Activated T-helper 2 cell treated with anti-CD3 and anti-CD28 coated beads, Interferon-gamma antibody, Interleukin-2, Interleukin-4, amounts not matched to agents 10 μg/mL and 5 μg/mL and 100 μg/mL, durations not matched to agents 14 hours and 24 hours and 36 hours (primary cell): ENCODE measurements around the gene ZNF785. TPM values are rescaled to one million over a fixed set of nuclear protein-coding genes. Genes with fewer than 3 reads are reported as not detected.

ENCODE experiments used
- DNase-seq: peaks from one replicate; pipeline ENCODE4 v3.0.0; 2021; ENCODE audit warnings: low spot score
- H3K27ac Mint-ChIP-seq: one replicate; pipeline ENCODE4 v1.8.0; 2021; ENCODE audit warnings: mixed read lengths
- H3K27me3 Mint-ChIP-seq: one replicate; pipeline ENCODE4 v1.8.0; 2021; ENCODE audit warnings: low read depth, mixed read lengths
- H3K36me3 Mint-ChIP-seq: one replicate; pipeline ENCODE4 v1.8.0; 2021; ENCODE audit warnings: low read depth, mixed read lengths
- H3K4me1 Mint-ChIP-seq: one replicate; pipeline ENCODE4 v1.8.0; 2021; ENCODE audit warnings: low read depth, mixed read lengths
- H3K4me3 Mint-ChIP-seq: one replicate; pipeline ENCODE4 v1.8.0; 2021; ENCODE audit warnings: low read depth, mild to moderate bottlenecking, moderate library complexity, mixed read lengths
- H3K9me3 Mint-ChIP-seq: one replicate; pipeline ENCODE4 v1.8.0; 2021; ENCODE audit warnings: mixed read lengths
- intact Hi-C: fragments of 100-400 bp; cut with micrococcal nuclease; formaldehyde crosslinking; loops from one replicate; pipeline ENCODE4 v1.15.1; 2023
- total RNA-seq: library from RNA; stranded (reverse); gene quantifications from 2 replicates; pipeline ENCODE4 v1.2.3, GENCODE V29; 2022

The ZNF785 gene
- total RNA-seq, 1 donor from 2014 or later: 18.9 TPM

DNA sequence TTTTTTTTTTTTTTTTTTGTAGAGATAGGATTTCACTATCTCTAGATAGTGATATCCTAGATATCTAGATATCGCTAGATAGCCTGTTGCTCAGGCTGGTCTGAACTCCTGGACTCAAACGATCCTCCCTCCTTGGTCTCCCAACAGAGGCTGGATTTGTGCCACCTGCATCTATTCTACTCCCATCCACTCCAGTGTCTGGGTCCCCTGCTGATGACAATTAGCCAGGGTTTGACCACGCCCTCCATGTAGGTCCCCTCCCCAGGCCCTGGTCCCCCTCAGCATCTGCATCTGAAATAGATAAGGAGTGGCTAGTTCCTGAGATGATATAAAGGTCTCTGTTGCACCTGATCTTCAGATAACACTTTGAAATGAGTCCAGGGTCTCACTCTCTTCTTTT lies 16.2 kb downstream of the ZNF785 start:
- Mint-ChIP-seq H3K27ac (peak overlapping the region; percentile 22), H3K36me3 (no peaks in the 10 kb centered on the region), H3K27me3 (no peaks in the 10 kb centered on the region), H3K4me3 (peak overlapping the region; percentile 21), H3K9me3 (no peaks in the 10 kb centered on the region), H3K4me1 (peaks cover 35% of the 10 kb centered on the region)
- no peak for DNase-seq
- intact Hi-C loops: loop anchor here (5.0 kb wide), 1 partner anchor 97 kb away; the partner anchor contains the start of gene ITGAL

DNA sequence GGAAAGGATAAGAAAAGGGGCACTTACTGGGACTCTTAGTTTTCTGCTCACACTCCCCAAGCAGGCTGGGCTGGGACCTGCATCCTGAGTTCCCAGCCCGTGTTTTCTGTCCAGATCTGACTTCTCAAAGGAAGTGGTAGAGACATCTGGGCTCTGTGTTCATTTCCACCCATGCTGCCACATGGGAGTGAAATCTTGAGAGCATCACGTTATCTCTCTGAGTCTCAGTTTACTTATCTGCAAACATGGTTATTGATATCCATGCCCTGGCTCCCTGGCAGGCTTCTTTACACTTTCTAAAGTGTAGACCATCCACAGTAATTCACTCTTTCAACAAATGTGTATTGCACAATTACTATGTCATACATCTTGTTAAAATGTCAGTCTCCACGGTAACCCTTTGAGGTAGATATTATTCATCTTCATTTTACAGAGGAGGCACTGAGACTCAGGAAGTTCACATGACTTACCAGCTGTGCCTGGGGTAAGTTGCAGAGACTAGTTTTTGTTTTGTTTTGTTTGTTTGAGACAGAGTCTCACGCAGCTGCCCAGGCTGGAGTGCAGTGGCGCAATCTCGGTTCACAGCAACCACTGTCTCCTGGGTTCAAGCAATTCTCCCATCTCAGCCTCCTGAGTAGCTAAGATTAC lies 17.4 kb downstream of the ZNF785 start:
- H3K36me3 Mint-ChIP-seq: no peaks in the 10 kb centered on the region

DNA sequence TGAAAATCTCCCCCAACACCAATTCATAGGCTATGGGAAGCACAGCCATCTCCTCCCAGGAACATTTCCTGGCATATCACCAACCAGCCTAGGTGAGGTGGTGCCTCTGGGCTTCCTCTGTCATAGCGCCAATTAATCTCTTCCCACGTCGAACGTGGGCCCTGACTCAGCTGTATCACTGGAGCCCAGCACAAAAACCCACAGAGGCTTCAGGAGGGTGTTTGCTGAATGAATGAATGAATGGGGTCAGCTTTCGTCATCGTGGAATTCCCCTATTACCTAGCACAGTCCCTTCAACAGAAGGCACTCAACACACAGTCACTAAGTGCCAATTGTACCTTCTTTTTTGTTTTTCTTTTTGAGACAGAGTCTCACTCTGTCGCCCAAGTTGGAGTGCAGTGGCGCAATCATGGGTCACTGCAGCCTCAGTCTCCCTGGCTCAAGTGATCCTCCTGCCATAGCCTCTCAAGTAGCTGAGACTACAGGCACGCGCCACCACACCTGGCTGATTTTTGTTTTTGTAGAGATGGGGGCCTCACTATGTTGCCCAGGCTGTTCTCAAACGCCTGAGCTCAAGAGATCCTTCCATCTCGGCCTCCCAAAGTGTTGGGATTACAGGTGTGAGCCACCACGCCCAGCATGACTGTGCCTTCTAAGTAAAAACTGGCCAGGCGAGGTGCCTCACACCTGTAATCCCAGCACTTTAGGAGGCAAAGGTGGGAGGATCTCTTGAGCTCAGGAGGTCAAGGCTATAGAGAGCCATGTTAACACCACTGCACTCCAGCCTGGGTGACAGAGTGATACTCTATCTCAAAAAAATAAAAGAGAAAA lies 18.1 kb downstream of the ZNF785 start:
- intact Hi-C loops: loop anchor here (1.0 to 5.0 kb wide), 2 partner anchors 9 to 95 kb away; partner anchors contain the start of genes ITGAL and ZNF764
- Mint-ChIP-seq H3K27ac (peak overlapping the region; percentile 92), H3K27me3 (no peaks in the 10 kb centered on the region), H3K4me3 (no peak overlapping the region), H3K9me3 (no peaks in the 10 kb centered on the region), H3K4me1 (peaks cover 30% of the 10 kb centered on the region), H3K36me3 (no peaks in the 10 kb centered on the region)
- DNase-seq: no peak

More for the DNA sequence above, 17.4 kb downstream of the ZNF785 start:
- H3K4me1 Mint-ChIP-seq: peaks cover 31% of the 10 kb centered on the region
- no peaks in the 10 kb centered on the region for H3K27me3 Mint-ChIP-seq
- H3K27ac Mint-ChIP-seq: peak overlapping the region; percentile 92
- intact Hi-C loops: loop anchor here (1.0 to 5.0 kb wide), 3 partner anchors 10 to 96 kb away; partner anchors contain the start of genes ITGAL and ZNF764
- H3K9me3 Mint-ChIP-seq: no peaks in the 10 kb centered on the region
- H3K4me3 Mint-ChIP-seq: peak overlapping the region; percentile 46
- peak; percentile 55 for DNase-seq

DNA sequence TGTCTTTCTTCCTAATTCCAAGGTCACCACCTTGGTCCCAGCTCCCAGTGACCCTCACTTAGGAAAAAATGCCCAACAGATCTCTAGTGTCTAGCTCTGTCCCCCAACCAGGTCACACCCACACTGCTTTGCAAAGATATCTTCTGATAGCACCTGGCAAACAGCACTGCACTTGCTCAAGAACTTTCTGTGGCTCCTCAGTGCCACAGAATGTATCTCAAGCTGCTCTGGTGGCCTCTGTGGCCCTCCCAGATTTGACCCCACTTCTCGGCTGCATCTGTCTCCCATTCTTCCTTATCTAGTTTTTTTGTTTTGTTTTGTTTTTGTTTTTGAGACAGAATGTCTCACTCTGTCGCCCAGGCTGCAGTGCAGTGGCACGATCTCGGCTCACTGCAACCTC lies 19.0 kb downstream of the ZNF785 start:
- intact Hi-C loops: loop anchor here (5.0 kb wide), 1 partner anchor 94 kb away; the partner anchor contains the start of gene ITGAL
- Mint-ChIP-seq H3K4me1 (peaks cover 26% of the 10 kb centered on the region), H3K27ac (peak overlapping the region; percentile 14), H3K9me3 (no peaks in the 10 kb centered on the region), H3K36me3 (no peaks in the 10 kb centered on the region), H3K4me3 (no peak overlapping the region), H3K27me3 (no peaks in the 10 kb centered on the region)
- DNase-seq: no peak

DNA sequence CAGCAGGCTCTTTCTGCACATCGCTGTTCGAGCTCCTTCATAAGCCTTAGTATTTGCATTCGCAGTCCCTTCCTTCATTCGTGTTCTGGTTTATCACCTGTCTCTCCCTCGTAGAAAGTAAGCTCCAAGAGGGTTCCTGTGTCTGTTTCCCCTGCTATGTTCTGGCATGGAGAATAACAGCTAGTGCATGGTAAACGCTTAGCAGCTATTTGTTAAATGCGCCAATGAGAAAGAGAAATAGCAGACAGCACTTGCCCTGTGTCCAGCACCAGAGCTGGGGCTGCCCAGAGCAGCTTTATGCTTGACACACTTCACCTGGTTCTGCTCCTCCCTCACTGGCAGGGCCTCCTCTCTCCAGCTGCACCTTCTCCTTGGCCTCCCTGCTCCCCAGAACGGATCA lies 19.5 kb downstream of the ZNF785 start:
- Mint-ChIP-seq H3K27me3 (peaks cover under 1% of the 10 kb centered on the region), H3K9me3 (no peaks in the 10 kb centered on the region), H3K4me3 (no peak overlapping the region), H3K36me3 (no peaks in the 10 kb centered on the region), H3K27ac (peak overlapping the region; percentile 14), H3K4me1 (peaks cover 31% of the 10 kb centered on the region)
- no peak for DNase-seq
- intact Hi-C loops: loop anchor here (5.0 kb wide), 1 partner anchor 94 kb away; the partner anchor contains the start of gene ITGAL

DNA sequence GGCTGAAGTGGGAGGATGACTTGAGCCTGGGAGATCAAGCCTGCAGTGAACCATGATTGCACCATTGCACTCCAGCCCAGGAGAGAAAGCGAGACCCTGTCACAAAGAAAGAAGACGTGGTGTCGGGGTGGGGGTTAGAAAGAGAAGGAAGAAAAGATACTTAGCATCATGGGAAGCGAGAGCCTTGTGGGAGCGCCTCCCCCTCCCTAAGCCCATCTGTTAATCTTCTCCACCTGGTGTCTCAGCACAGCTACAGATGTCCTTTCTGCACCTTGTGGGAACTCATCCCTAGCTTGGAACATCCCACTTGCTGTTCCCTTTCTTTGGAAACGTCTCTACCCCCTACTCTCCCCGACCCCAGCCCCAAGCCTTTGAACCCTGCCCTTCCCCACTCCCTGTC lies 20.0 kb downstream of the ZNF785 start:
- DNase-seq: no peak
- H3K4me1 Mint-ChIP-seq: peaks cover 30% of the 10 kb centered on the region
- H3K9me3 Mint-ChIP-seq: no peaks in the 10 kb centered on the region
- no peak overlapping the region for H3K27ac Mint-ChIP-seq
- intact Hi-C loops: loop anchor here (5.0 kb wide), 1 partner anchor 93 kb away; the partner anchor contains the start of gene ITGAL
- peaks cover 1% of the 10 kb centered on the region for H3K27me3 Mint-ChIP-seq
- H3K36me3 Mint-ChIP-seq: no peaks in the 10 kb centered on the region
- no peak overlapping the region for H3K4me3 Mint-ChIP-seq

DNA sequence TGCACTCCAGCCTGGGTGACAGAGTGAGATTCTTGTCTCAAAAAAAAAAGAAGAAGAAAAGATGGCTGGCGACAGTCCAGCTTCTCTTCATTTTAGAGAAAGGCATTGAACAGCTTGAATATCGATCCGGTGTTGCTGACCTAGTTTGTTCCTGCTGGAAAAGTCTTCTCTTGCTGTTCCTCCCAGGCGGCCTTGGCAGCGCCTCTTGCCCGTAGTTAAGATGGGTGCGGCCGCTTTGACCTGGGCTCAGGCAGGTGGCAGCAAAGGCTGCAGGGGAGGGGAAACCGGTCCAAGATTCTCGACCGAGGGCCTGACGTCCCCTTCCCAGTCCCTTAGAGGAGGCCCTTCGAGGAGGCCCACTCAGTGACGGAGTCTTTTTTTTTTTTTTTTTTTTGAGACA lies 23.5 kb downstream of the ZNF785 start:
- no peaks in the 10 kb centered on the region for H3K36me3 Mint-ChIP-seq
- no peaks in the 10 kb centered on the region for H3K9me3 Mint-ChIP-seq
- no peak for DNase-seq
- intact Hi-C loops: no loop called here
- H3K4me1 Mint-ChIP-seq: peaks cover 26% of the 10 kb centered on the region
- H3K27me3 Mint-ChIP-seq: peaks cover 1% of the 10 kb centered on the region
- H3K4me3 Mint-ChIP-seq: peak overlapping the region; percentile 78
- H3K27ac Mint-ChIP-seq: peak overlapping the region; percentile 82

DNA sequence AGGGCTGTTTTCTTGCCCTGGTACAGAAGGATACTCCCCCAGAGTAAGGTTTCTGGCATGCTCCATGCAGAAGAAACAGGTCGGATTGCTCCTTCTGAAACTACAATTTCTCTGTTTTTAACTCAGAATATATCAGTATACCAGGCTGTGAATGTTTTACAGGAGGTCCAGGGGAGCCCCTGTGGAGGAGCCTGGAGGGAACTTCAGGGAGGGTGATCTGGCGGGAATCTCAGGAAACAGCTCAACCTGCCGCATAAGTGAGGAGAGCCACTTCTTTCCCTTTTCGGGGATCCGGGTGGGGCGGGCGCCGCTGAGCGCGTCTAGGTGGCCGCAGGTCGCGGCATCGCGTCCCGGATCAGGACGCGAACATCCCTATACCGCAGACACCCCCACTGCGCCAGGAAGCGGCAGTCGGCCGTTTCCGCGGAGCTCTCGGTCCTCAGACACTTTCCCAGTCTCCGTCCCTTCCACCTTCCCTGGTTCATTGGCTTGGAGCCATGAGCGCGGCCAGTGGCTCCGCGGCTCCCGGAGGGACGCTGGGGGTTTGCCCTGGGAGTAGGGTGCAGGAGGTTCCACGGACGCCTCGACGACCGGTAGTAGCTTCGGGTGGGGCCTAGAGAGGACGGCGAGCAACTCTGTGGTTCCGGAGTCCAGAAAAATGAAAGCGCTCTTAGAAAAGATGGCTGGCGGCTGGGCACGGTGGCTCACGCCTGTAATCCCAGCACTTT lies 24.2 kb downstream of the ZNF785 start:
- Mint-ChIP-seq H3K4me1 (peaks cover 22% of the 10 kb centered on the region), H3K4me3 (peak overlapping the region; percentile 78), H3K27me3 (peaks cover 1% of the 10 kb centered on the region), H3K36me3 (peaks cover 2% of the 10 kb centered on the region), H3K27ac (peak overlapping the region; percentile 82), H3K9me3 (no peaks in the 10 kb centered on the region)
- intact Hi-C loops: no loop called here
- no peak for DNase-seq

DNA sequence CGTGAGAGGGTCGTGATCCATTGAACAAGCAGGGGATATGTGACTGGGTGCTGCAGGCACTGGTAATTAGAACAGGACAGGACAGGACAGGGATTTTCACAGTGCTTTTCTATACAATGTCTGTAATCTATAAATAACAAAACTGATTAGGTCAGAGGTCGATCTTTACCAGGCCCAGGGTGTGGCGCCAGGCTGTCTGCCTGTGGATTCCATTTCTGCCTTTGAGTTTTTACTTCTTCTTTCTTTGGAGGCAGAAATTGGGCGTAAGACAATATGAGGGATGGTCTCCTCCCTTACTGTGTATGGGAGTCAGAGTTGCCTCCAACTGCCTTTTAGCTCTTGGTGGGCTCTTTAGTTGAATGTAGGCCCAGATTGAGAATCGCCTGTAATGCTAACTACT lies 25.8 kb downstream of the ZNF785 start:
- Mint-ChIP-seq H3K27ac (peak overlapping the region; percentile 51), H3K4me3 (peak overlapping the region; percentile 3), H3K9me3 (no peaks in the 10 kb centered on the region), H3K4me1 (peaks cover 24% of the 10 kb centered on the region), H3K27me3 (peaks cover 1% of the 10 kb centered on the region), H3K36me3 (peaks cover 10% of the 10 kb centered on the region)
- intact Hi-C loops: loop anchor here (2.0 kb wide), 1 partner anchor 13 kb away; no protein-coding TSS in a partner anchor
- no peak for DNase-seq

DNA sequence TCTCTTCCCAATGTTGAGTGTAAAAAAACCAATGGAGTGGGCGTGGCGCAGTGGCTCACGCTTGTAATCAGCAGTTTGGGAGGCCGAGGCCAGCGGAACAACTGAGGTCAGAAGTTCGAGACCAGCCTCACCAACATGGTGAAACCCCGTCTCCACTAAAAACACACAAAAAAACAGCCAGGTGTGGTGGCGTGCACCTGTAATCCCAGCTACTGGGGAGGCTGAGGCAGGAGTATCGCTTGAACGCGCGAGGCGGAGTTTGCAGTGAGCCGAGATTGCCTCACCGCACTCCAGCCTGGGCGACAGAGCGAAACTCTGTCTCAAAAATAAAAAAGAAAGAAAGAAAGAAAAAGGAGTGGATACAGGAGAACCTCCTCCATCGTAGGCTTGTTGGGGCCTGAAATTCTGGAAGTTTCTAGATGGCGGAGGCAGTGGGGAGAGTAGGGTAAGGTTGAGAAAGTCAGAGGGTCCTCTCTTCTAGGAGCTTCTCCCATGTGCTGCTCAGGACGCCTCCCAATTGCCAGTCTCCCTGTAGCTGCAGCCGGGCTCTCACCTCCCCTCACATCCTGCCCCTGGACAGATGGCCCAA lies 26.6 kb downstream of the ZNF785 start:
- DNase-seq: no peak
- Mint-ChIP-seq H3K4me3 (peak overlapping the region; percentile 83), H3K9me3 (no peaks in the 10 kb centered on the region), H3K27ac (peak overlapping the region; percentile 95), H3K4me1 (peaks cover 28% of the 10 kb centered on the region), H3K36me3 (peaks cover 17% of the 10 kb centered on the region), H3K27me3 (peaks cover 1% of the 10 kb centered on the region)
- intact Hi-C loops: loop anchor here (1.0 to 2.0 kb wide), 4 partner anchors 8 to 224 kb away; no protein-coding TSS in a partner anchor

DNA sequence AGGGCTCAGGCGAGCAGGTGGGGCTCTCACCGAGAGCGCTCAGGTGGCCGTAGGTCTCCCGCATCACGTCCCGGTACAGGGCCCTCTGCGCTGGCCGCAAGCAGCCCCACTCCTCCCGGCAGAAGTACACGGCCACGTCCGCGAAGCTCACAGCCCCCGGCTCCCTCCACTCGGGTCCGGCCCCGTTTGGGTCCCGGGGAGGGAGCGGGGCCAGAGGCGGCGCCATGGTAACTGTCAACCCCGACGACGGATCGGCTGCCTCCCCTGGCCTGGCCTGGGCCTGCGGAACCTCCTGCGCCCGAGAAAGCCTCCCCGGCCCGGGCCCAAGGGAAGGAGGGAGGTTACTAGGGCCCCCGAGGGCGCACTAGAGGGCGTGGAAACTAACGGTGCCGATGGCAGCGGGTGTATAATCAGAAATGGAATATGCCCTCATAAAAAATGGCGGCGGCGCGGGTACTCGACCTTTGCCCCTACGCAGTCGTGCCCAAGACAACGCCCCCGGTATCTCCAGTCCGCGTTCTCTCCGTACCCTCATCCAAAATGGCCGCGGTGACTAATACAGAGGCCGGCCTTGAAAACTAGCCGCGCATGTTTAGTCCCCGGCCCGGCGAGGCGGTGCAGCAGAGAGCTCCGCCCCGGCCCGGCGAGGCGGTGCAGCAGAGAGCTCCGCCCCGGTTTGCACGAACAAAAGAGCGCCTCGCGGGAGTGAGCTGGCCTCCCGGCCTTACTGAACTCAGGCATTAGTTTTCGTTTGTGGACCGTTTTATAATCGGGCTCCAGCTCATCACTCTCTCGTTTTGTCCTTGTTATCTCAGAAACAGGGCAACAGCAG lies 27.3 kb downstream of the ZNF785 start, which contains the start of gene ZNF764:
ZNF764 (minus strand) TSS at position 418 of the 832 bp plus-strand sequence; CDS start at position 226, 192 bp downstream.
- Mint-ChIP-seq H3K27ac (peak within 1 kb of the TSS; percentile 95), H3K4me1 (peaks cover 35% of the 10 kb centered on the region), H3K4me3 (peak within 1 kb of the TSS; percentile 83), H3K36me3 (peaks cover 24% of the 10 kb centered on the region), H3K9me3 (no peaks in the 10 kb centered on the region), H3K27me3 (peaks cover 1% of the 10 kb centered on the region)
- intact Hi-C loops: loop anchor here (1.0 to 2.0 kb wide), 4 partner anchors 9 to 223 kb away; no protein-coding TSS in a partner anchor
- DNase-seq: peak; percentile 97
